Ovary (tissue), 9 donors: ENCODE data around the gene TTC33. TPM values are rescaled to one million over a fixed set of nuclear protein-coding genes. Genes with fewer than 3 reads are reported as not detected.

ENCODE experiments used
- DNase-seq, 5 donors: peaks; one replicate each; pipeline ENCODE4 v3.0.0-alpha.2; 2019 to 2020
- H3K27ac ChIP-seq, 2 donors: fragments of 200-600 bp; one replicate each; pipeline versions ENCODE4 v1.5.1 to v1.8.0; 2019 to 2022
- H3K27me3 ChIP-seq: fragments of 200-600 bp; one replicate; pipeline ENCODE4 v1.8.0; 2022
- H3K36me3 ChIP-seq: fragments of 200-600 bp; sonication (generic); one replicate; pipeline ENCODE4 v1.5.1; 2019
- H3K4me1 ChIP-seq: one replicate; pipeline ENCODE4 v1.8.1; 2013; ENCODE audit warnings: mild to moderate bottlenecking, moderate library complexity; ENCODE audit not compliant: insufficient read depth
- H3K4me3 ChIP-seq: fragments of 200-600 bp; sonication (generic); one replicate; pipeline ENCODE4 v1.5.1; 2017
- H3K9me3 ChIP-seq, 2 donors: fragments of 200-600 bp in 1 of 2; sonication (generic) in 1 of 2; one replicate each; pipeline versions ENCODE4 v1.5.1 to v1.8.1; 2013 to 2019; ENCODE audit warnings: mild to moderate bottlenecking in 1 of 2, moderate library complexity in 1 of 2
- EP300 ChIP-seq: sonication (generic); formaldehyde crosslinking; IDR thresholded peaks from one replicate; pipeline ENCODE4 v1.6.1; 2017; ENCODE audit warnings: antibody characterized with exemption
- POLR2A ChIP-seq: fragments of 450-650 bp; IDR thresholded peaks from one replicate; pipeline ENCODE4 v1.6.1; 2017; ENCODE audit warnings: antibody characterized with exemption, mild to moderate bottlenecking, moderate library complexity
- WGBS, 3 donors: extraction: QIAGEN DNeasy Blood & Tissue Kit in 1 of 3; methylation state at CpG; one replicate each; pipeline versions ENCODE4 v1.1.5 to v1.1.7; 2013 to 2017; 5-methylcytosine and 5-hydroxymethylcytosine counted together
- intact Hi-C, 4 donors: fragments of 100-400 bp; cut with DNase I; formaldehyde crosslinking; loops; one replicate each; pipeline versions ENCODE4 v1.11.0 to v1.15.1; 2022 to 2023
- polyA plus RNA-seq, 2 donors: library from polyadenylated mRNA; stranded (reverse); fragments of 200-250 nt in 1 of 2; fragments of 350-450 nt in 1 of 2; fragmentation: Illumina TruSeq in 1 of 2; extraction: RNeasy Lipid Tissue Mini Kit (QIAGEN cat#74804) in 1 of 2; gene quantifications; one replicate each; pipeline ENCODE4 v1.2.3, GENCODE V29; 2013 to 2014
- total RNA-seq, 7 donors: library from RNA; depleted of rRNA in 2 of 7; stranded (reverse); fragments of >200 nt in 2 of 7; fragmentation: NEBNext Ultra II Directional in 3 of 7; extraction: Animal tissue kit (Norgen Biotek cat#: 25700) in 3 of 7; gene quantifications; one replicate each; pipeline versions ENCODE4 v1.1.0 to v1.2.4, GENCODE V29; 2016 to 2023
- TF ChIP-seq, protein P1 (sequence below), 3 donors: fragments of 450-650 bp in 2 of 3; fragments of 200-600 bp in 1 of 3; IDR thresholded peaks; one replicate each; pipeline versions ENCODE4 v1.5.1 to v1.8.0; 2016 to 2022; ENCODE audit warnings: antibody characterized with exemption in 3 of 3, mild to moderate bottlenecking in 1 of 3
- donor health status: DM: no; HTN: no; CAD: no; lungs with moderate emphysema.
- donor health status: DM: no; HTN: no; CAD: no.
- donor health status: Bipolar disorder and iron deficiency.
- donor health status: DM: yes; HTN: yes; CAD: no.
- donor health status: DM: no; HTN: no; CAD: no.
- donor health status: DM: yes; HTN: yes; CAD: no.

The TTC33 gene
- total and polyA plus RNA-seq, 9 donors: 10.6 to 26.0 (median 18.8) TPM

- Histone ChIP-seq H3K4me3 (no peak overlapping the region), H3K9me3 (no peaks in the 10 kb centered on the region), H3K4me1 (no peaks in the 10 kb centered on the region), H3K27me3 (no peaks in the 10 kb centered on the region), H3K36me3 (no peaks in the 10 kb centered on the region), H3K27ac (no peak overlapping the region)
- intact Hi-C loops: no loop called here
- 67 to 78% (median 78%) methylated on average over 2 of the region's 2 CpGs for WGBS, 3 donors
- TF ChIP-seq EP300 (no peak), POLR2A (no peak)
- TF ChIP-seq, protein P1, sequence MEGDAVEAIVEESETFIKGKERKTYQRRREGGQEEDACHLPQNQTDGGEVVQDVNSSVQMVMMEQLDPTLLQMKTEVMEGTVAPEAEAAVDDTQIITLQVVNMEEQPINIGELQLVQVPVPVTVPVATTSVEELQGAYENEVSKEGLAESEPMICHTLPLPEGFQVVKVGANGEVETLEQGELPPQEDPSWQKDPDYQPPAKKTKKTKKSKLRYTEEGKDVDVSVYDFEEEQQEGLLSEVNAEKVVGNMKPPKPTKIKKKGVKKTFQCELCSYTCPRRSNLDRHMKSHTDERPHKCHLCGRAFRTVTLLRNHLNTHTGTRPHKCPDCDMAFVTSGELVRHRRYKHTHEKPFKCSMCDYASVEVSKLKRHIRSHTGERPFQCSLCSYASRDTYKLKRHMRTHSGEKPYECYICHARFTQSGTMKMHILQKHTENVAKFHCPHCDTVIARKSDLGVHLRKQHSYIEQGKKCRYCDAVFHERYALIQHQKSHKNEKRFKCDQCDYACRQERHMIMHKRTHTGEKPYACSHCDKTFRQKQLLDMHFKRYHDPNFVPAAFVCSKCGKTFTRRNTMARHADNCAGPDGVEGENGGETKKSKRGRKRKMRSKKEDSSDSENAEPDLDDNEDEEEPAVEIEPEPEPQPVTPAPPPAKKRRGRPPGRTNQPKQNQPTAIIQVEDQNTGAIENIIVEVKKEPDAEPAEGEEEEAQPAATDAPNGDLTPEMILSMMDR (IDR thresholded peaks at IDR 0.05): no peak
- no peak for DNase-seq
Measured at GRCh38 chr5:40503439-40503838, 252.3 kb downstream of the TTC33 start.

GRCh38 chr5:40502736-40503135, 253.0 kb downstream of the TTC33 start:
- WGBS, 3 donors: 81 to 92% (median 87%) methylated on average over 3 of the region's 3 CpGs
- H3K27me3 ChIP-seq: no peaks in the 10 kb centered on the region
- H3K4me1 ChIP-seq: no peaks in the 10 kb centered on the region
- no peak overlapping the region for H3K27ac ChIP-seq
- H3K36me3 ChIP-seq: no peaks in the 10 kb centered on the region
- no peak for DNase-seq
- TF ChIP-seq EP300 (no peak), POLR2A (no peak)
- no peaks in the 10 kb centered on the region for H3K9me3 ChIP-seq
- intact Hi-C loops: no loop called here
- no peak overlapping the region for H3K4me3 ChIP-seq

DNA sequence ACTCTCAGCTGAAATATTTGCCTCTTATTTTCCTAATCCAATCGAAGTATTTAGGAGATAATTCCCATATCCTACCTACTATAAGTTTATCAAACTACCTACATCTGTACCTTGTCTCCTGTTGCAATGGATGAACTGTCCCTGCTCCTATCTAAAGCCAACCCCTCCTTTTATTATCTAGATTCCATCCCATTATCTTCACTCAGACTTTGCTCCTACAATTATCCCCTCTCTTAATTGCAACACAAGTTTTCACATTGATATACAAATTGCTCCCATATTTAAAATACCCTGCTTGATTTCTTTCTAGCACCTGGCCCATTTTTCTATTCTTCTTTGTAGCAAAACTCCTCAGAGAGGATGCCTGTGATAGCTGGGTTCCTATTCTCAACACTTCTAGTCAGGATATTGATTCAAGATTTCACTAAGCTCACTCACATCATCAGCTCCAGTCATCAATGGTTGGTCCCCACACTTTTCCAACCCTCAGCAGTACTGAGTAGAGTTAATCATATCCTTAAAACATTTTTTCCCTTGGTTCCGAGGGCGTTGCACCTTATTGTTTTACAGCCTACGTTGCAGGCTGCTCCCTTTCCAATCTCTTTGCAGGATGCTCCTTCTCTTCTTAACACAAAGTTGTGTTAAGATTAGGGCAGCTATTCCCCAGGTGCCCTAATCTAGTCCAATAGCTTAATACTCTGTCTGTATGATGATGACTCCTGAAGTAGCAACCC, 253.9 kb downstream of the TTC33 start:
- WGBS, 3 donors: 71 to 81% (median 75%) methylated on average over 4 of the region's 4 CpGs
- no peak for DNase-seq
- Histone ChIP-seq H3K36me3 (no peaks in the 10 kb centered on the region), H3K9me3 (no peaks in the 10 kb centered on the region), H3K4me3 (no peak overlapping the region), H3K27ac (no peak overlapping the region), H3K27me3 (no peaks in the 10 kb centered on the region), H3K4me1 (no peaks in the 10 kb centered on the region)
- TF ChIP-seq EP300: no peak
- intact Hi-C loops: no loop called here

GRCh38 chr5:40499518-40500273, 256.1 kb downstream of the TTC33 start:
- TF ChIP-seq EP300: no peak
- DNase-seq: no peak
- Histone ChIP-seq H3K27me3 (no peaks in the 10 kb centered on the region), H3K27ac (no peak overlapping the region), H3K4me1 (no peaks in the 10 kb centered on the region), H3K4me3 (no peak overlapping the region), H3K36me3 (no peaks in the 10 kb centered on the region), H3K9me3 (no peaks in the 10 kb centered on the region)
- 82 to 84% (median 83%) methylated on average over 3 of the region's 3 CpGs for WGBS, 3 donors
- intact Hi-C loops: no loop called here

GRCh38 chr5:40499007-40499406, 256.8 kb downstream of the TTC33 start:
- Histone ChIP-seq H3K4me1 (no peaks in the 10 kb centered on the region), H3K27ac (no peak overlapping the region), H3K4me3 (no peak overlapping the region), H3K36me3 (no peaks in the 10 kb centered on the region), H3K27me3 (no peaks in the 10 kb centered on the region), H3K9me3 (no peaks in the 10 kb centered on the region)
- TF ChIP-seq EP300: no peak
- TF ChIP-seq POLR2A: no peak
- TF ChIP-seq, protein P1 (IDR thresholded peaks at IDR 0.05): no peak
- no peak for DNase-seq
- 63 to 75% (median 65%) methylated on average over 2 of the region's 2 CpGs for WGBS, 3 donors
- intact Hi-C loops: no loop called here

DNA sequence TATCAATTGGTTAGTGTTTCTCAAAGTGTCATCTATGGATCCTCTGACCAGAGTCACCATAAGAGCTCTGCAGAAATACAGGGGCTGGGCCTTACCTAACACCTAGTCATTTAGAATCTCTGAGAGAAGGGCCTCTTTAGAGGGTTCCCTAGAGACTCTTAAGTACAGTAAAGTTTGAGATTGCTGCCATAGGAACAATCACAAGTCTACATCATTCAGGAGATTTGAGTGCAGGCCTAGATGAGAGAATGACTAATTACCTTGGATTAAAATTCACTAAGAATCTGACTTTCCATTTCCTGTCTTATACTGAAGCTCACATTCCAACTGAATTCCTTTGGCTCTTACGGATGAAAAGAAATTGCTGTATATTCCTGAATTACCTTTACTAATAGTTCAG, 258.2 kb downstream of the TTC33 start:
- 62 to 73% (median 70%) methylated on average over 1 of the region's 1 CpG for WGBS, 3 donors

More for the DNA sequence above, 258.2 kb downstream of the TTC33 start:
- no peaks in the 10 kb centered on the region for H3K4me1 ChIP-seq
- no peak overlapping the region for H3K27ac ChIP-seq
- DNase-seq: no peak
- intact Hi-C loops: no loop called here
- TF ChIP-seq, protein P1 (IDR thresholded peaks at IDR 0.05): no peak
- TF ChIP-seq POLR2A (no peak), EP300 (no peak)
- H3K9me3 ChIP-seq: no peaks in the 10 kb centered on the region
- no peak overlapping the region for H3K4me3 ChIP-seq
- no peaks in the 10 kb centered on the region for H3K27me3 ChIP-seq
- H3K36me3 ChIP-seq: no peaks in the 10 kb centered on the region
